HG03442 (cell line): ENCODE data around the gene LIX1L.

Experiments
- ATAC-seq: cut with Tn5 transposase; IDR thresholded peaks from one replicate; pipeline ENCODE4 v1.9.1; 2021; ENCODE audit warnings: mild to moderate bottlenecking, moderate library complexity; ENCODE audit not compliant: unreplicated experiment

Gene LIX1L

GRCh38 chr1:145963265-145964019, 5.6 kb upstream of the LIX1L start:
- ATAC-seq, result no peak

- ATAC-seq, result no peak
Observed at GRCh38 chr1:145962157-145963102, 4.6 kb upstream of the LIX1L start.

DNA sequence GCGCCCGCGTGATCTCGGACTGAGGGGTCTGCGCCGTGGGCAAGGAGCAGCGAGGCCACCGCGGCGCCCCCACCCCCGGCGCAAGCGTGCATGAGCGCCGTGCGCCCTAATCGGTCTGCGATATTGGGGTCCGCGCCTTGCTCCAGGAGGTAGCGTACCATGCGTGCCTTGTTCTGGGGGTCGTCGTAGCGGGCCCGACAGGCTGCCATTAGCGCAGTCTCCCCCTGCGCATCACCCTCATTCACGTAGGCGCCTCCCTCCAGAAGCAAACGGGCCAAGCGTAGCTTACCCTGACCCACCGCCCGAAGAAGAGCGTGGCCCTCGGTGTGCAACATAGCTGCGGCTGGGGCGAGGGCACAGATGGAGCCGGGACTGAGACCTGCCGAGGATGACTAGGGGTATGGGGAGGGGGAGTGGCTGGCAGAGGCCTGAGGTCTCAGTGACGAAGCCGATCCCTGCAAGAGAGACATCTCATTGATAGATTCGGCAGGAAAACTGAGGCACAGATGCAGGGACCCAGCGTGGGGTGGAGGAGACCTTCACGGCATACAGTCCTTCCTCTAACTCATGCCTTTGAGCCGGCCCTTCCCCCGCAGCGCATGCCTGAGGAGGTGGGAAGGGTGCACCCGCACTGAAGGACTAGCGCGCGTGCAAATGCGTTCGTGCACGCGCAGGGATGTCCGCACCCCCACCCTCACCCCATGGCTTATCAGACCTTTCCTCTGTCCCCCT, 3.8 kb upstream of the LIX1L start:
- no peak for ATAC-seq

DNA sequence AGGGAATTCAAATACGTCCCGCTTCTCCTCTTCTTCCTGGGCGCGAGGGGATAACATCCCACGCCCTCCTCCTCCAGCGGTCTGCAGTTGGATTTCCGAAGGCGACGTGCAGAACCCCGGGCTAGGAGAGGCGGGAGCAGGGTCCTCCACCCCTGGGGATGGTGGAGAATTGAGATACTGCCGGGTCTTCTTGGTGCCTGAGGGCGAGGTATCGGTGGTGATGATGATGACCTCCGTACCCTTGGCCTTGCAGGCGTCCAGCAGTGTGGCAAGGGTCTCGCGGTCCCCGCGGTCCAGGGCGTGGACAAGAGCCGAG, 3.2 kb upstream of the LIX1L start:
- ATAC-seq, result no peak

- ATAC-seq, result no peak
Observed at GRCh38 chr1:145960468-145961108, 2.8 kb upstream of the LIX1L start.

DNA sequence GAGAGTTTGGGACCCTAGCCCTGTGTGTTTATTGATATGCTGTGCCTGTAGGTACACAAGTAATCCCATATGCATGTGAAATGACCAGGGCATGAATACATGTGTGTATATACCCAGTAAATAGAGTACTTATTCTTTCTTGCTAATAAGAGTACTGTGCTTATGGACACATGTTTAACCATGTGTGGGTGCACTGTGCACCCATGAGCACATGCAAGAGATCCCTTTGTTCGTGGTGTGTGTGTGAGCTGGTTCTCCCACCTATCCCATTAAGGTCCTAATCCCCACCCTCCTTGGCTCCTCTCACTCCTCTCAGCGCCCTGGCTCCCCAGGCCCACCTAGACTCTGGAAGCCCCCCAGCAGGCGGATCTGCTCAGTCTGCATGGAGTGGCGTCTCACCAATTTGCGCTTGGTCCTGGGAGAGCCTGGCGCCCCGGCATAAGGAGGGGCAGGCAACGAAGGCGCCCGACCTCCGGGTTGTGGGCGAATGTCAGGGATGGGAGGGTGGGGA, 2.2 kb upstream of the LIX1L start:
- no peak for ATAC-seq

GRCh38 chr1:145959333-145959732, 1.5 kb upstream of the LIX1L start:
- no peak for ATAC-seq

GRCh38 chr1:145958734-145959133, 917 bp upstream of the LIX1L start:
- ATAC-seq, result no peak

GRCh38 chr1:145956781-145957442, 905 bp downstream of the LIX1L start:
- ATAC-seq, result no peak

- no peak for ATAC-seq
Observed at GRCh38 chr1:145956361-145956760, 1.5 kb downstream of the LIX1L start.

- ATAC-seq, result no peak
Observed at GRCh38 chr1:145955436-145955835, 2.4 kb downstream of the LIX1L start.

GRCh38 chr1:145953861-145954260, 4.0 kb downstream of the LIX1L start:
- no peak for ATAC-seq

- ATAC-seq, result no peak
Observed at GRCh38 chr1:145952903-145953302, 4.9 kb downstream of the LIX1L start.

DNA sequence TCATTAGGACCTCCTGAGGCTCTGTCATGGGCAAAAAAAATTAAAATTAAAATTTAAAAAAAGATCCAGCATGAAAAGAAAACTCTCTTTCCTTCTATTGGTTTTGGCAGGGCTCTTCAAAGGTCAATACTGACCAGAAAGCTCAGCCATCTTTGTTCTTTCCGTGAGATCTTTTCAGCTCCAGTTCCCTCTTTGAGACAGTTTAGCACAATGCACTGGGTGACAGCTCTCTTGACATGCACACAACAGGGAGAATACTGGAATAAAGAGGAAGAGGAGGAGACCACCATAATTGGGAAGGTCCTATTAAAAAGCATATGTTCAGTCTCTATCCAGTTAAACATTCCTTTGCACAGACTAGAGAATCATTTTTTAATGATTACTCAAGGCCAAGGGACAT, 6.3 kb downstream of the LIX1L start:
- ATAC-seq, result no peak

DNA sequence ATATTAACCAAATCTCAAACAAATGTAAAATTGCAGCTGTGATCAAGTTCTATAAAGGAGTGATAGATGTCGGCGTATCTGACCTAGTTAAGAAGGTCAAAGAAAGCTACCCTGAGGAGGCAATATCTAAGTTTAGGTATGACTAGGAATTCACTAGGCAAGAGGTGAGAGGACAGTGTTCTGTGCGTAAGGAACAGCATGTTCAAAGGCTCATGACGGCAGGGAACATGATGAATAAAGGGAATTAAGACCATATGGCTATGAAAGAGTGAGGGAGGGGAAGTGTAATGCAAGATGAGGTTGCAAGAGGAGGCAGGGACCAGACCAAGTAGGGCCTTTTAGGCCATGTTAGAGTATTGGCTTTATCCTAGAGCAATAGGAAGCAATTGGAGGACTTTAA, 8.6 kb downstream of the LIX1L start:
- ATAC-seq, result no peak

DNA sequence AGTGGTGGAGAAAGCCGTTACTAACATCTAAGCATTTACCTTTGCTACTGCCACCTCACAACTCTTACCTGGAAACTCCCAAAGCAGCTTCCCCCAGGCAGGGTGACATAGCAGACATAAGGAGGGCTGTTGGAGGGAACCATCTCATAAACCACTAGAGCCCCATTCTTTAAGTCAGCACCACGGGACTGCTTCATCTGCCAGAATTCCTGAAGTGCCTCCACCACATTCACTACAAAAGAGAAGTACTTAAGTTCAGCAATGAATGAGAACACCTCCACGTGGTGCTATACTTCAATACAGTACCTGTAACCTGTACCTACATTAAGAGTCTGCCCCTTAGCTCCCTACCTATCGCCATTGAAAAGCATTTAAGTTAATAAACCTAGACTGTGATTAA, 10.3 kb downstream of the LIX1L start:
- ATAC-seq, result no peak

DNA sequence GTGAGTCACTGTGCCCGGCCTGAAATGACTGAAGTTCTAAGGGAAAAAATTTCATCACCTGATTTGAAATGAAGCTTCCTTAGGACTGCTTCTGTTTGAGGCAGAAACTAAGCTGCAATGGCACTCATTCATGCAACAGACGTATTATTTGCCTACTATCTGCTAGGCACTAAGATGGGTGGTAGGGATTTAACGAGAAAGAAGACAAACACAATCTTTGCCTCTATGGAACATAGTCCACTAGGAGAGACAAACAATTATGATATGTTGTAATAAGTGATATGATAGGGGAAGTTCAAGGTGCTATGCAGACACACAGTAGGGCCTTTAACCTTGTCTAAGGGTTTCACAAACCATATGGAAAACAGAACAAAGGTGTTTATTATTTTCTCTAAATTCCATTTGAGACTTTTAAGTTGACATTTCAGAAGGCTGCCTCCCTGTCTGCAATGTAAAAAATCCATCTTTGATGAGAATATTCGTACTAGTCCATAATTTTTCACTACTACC, 11.3 kb downstream of the LIX1L start:
- ATAC-seq, result no peak

GRCh38 chr1:145944532-145944931, 13.3 kb downstream of the LIX1L start:
- ATAC-seq, result no peak

- no peak for ATAC-seq
Observed at GRCh38 chr1:145942871-145943270, 14.9 kb downstream of the LIX1L start.

- ATAC-seq, result no peak
Observed at GRCh38 chr1:145942405-145942804, 15.4 kb downstream of the LIX1L start.
